ENCODE data around the gene WDFY4.

DNA sequence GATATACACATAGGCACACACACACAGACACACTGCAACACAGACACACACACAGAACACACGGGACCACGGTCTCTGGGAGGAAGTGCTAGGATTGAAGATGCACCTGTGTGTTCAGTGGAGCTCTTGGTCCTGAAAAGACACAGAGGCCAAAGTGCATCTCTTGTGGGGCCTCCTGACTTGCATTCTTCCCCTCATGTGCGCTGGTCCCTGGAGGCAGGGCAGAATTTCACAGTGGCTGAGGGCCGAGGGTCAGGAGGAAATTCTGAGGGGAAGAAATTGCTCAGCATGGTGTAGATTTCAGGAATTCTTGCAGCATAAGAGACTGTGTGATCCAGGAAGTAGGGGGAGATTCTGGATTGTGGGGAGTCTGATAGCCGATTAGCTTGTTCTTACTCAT lies 35.9 kb downstream of the WDFY4 start:
- TF ChIP-seq, protein P1, sequence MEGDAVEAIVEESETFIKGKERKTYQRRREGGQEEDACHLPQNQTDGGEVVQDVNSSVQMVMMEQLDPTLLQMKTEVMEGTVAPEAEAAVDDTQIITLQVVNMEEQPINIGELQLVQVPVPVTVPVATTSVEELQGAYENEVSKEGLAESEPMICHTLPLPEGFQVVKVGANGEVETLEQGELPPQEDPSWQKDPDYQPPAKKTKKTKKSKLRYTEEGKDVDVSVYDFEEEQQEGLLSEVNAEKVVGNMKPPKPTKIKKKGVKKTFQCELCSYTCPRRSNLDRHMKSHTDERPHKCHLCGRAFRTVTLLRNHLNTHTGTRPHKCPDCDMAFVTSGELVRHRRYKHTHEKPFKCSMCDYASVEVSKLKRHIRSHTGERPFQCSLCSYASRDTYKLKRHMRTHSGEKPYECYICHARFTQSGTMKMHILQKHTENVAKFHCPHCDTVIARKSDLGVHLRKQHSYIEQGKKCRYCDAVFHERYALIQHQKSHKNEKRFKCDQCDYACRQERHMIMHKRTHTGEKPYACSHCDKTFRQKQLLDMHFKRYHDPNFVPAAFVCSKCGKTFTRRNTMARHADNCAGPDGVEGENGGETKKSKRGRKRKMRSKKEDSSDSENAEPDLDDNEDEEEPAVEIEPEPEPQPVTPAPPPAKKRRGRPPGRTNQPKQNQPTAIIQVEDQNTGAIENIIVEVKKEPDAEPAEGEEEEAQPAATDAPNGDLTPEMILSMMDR (conservative IDR thresholded peaks at IDR 0.05; ENCODE audit: low read length) = no peak
- TF ChIP-seq EZH2phosphoT487 (IDR thresholded peaks at IDR 0.05; ENCODE audit: borderline replicate concordance) = no peak
